GM12873 (cell line): Measurements from ENCODE around the gene ABHD14A.

ENCODE experiments used
- TF ChIP-seq, protein P1 (sequence below): IDR thresholded peaks from 2 replicates; pipeline ENCODE4 v1.5.1; 2012; ENCODE audit warnings: low read depth, mild to moderate bottlenecking, moderate library complexity, low read length, control low read depth; ENCODE audit not compliant: insufficient read depth; ENCODE audit errors: missing control alignments

Gene ABHD14A

DNA sequence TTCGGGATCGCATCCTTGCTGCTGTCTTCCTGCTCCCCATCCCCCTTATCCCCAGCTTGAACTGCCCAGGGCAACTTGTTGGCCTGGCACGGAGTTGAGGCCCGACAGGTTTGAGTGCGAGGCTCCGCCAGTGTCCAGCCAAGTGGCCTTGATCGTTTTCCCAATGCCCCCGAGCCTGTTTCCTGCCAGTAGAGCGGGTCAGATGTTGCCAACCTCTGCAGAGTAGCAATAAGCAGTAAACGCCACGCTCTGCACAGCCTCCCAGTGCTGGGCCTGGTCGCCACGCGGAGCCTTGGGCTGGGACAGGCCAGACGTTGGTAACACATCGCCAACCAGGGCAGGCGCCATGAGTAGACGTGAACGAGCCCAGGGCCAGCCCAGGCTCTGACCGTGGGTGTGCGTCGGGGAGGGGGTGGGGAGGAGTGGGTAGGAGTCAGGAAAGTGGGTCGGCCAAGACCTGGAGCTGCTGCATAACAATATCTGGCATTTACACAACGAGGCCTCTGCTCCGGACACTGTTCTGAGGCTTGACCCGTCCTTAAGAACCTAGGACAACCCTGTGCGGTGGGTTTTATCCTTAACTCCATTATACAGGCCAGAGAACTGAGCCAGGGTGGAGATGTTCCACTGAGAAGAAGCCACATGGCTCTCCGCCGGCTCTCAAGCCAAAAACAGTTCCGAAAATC is 444 bp upstream of the ABHD14A start:
- TF ChIP-seq, protein P1, sequence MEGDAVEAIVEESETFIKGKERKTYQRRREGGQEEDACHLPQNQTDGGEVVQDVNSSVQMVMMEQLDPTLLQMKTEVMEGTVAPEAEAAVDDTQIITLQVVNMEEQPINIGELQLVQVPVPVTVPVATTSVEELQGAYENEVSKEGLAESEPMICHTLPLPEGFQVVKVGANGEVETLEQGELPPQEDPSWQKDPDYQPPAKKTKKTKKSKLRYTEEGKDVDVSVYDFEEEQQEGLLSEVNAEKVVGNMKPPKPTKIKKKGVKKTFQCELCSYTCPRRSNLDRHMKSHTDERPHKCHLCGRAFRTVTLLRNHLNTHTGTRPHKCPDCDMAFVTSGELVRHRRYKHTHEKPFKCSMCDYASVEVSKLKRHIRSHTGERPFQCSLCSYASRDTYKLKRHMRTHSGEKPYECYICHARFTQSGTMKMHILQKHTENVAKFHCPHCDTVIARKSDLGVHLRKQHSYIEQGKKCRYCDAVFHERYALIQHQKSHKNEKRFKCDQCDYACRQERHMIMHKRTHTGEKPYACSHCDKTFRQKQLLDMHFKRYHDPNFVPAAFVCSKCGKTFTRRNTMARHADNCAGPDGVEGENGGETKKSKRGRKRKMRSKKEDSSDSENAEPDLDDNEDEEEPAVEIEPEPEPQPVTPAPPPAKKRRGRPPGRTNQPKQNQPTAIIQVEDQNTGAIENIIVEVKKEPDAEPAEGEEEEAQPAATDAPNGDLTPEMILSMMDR: no peak

DNA sequence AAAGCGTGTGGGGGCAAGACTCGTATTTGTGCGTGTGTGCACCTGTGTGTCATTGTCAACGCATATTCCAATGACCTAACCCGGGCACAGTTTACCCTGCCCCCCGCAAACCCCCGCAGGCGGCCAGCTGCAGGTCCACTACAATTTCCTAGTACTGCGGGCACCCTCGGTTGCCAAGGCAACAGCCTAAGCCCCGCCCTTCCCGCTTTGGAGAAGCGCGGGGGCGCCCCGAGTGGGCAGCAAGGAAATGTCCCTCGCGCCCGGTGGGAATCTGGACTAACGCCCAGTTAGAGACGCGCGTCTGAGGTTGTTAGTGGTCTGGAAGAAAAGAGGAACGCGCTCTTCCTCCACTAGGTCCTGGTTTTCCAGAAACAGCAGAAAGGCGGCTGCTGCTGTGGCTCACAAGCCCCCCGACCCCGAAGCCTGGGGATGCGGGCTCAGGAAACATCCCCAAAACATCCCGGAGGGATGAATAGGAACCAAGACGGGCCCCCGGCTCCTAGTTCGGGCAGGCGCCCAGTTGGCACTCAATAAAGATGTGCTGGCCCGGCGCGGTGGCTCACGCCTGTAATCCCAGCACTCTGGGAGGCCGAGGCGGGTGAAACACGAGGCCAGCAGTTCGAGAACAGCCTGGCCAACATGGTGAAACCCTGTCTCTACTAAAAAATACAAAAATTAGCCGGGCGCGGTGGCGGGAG is 1.1 kb downstream of the ABHD14A start:
- TF ChIP-seq, protein P1: peak; percentile 16

DNA sequence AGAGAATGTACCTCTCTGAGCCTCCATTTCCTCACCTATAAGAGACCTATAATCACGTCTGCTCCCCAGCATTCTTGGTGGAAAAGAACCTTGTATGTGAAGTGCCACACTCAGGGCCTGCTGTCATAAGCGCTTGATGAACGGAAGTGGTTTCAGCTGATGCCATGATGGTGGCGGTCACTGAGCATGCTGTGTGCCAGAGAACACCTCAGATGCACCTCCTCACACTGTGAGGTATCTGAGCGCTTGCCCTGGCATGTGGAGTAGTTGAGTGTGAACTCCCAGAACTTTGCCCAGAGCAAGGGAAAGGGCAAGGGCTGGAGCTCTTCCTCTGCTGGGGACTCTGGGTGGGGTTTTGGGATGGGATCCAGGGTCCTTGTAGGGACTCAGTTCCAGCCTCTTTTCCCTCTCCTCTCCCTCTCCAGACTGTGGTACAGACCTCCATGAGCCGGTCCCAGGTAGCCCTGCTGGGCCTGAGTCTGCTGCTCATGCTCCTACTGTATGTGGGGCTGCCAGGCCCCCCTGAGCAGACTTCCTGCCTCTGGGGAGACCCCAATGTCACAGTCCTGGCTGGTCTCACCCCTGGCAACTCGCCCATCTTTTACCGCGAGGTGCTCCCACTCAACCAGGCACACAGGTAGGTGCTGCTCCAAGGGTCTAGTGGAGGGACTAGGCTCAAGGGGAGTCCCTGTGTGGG is 2.7 kb downstream of the ABHD14A start:
- TF ChIP-seq, protein P1: no peak

DNA sequence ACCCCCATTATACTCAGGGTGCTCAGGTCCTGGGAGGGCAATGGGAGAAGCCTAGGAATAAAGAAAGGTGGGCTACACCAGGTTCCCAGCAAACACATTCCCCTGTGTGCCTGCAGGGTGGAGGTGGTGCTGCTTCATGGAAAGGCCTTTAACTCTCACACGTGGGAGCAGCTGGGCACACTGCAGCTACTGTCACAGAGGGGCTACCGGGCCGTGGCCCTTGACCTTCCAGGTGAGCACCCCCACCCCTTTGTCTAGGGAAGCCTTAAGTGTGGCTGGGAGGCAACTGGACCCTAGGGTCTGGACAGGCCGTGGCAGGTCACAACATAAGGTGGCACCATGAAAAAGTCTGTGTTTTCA is 3.3 kb downstream of the ABHD14A start:
- TF ChIP-seq, protein P1: no peak

DNA sequence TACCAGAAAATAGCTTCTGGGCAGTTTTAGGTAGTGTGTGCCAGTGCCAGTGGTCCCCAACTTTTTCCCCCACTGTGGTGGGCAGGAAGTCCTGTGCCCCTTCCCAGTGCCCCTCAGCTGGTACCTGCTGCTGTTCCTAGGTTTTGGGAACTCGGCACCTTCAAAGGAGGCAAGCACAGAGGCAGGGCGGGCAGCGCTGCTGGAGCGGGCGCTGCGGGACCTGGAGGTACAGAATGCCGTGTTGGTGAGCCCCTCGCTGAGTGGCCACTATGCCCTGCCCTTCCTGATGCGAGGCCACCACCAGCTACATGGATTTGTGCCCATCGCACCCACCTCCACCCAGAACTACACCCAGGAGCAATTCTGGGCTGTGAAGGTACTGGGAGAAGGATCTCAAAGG is 5.4 kb downstream of the ABHD14A start:
- TF ChIP-seq, protein P1: no peak

DNA sequence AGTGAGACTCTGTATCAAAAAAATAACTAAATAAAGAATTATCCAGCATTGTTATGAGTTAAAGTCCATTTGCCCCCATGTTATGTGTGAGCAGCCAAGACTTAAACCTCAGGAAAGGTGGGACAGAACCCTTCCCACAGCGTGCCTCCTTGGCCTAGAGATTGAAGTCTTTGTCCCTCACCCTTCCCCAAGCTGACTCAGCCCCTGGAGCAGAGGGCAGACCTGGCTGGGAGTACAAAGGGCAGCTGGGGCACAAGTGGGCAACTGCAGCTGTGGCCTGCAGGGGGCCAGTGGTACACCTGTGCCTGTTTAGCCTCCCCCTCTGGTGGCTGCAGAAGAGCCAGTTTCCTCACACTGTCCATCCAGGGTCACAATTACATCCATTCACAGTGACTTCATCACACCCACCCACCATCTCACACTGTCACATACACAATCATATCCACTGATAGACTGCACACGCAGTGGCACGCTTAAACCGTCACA is 7.5 kb downstream of the ABHD14A start:
- TF ChIP-seq, protein P1: peak; percentile 90
